ENCODE results near the gene KLHL41.
"Not testable (repeated sequence)": the region's sequence is repeated elsewhere in the genome, so short reads cannot be mapped to it uniquely, and the experiment has no call there.

KLHL41 gene

GRCh38 chr2:169573160-169573973 lies 63.9 kb downstream of the KLHL41 start, which contains the start of gene FASTKD1:
Gene FASTKD1 (minus strand): TSS chr2:169573865. CDS start chr2:169572029, 1,836 bp downstream.
- DNase-seq, result peak; percentile 90

GRCh38 chr2:169573974-169574299 lies 64.4 kb downstream of the KLHL41 start:
- DNase-seq, result no peak

GRCh38 chr2:169574539-169574938 lies 65.0 kb downstream of the KLHL41 start:
- not testable (repeated sequence) for DNase-seq

- not testable (repeated sequence) for DNase-seq
Measured at GRCh38 chr2:169575264-169575663, 65.8 kb downstream of the KLHL41 start.
